Nephron progenitor cell (in vitro differentiated cells): ENCODE results near the gene RNF113B.

Source experiments
- DNase-seq: peaks from one replicate; pipeline ENCODE4 v3.0.0; 2021
- H3K27ac Mint-ChIP-seq: 2 replicates; pipeline ENCODE4 v1.8.0; 2021; ENCODE audit warnings: mild to moderate bottlenecking, moderate library complexity, mixed read lengths
- H3K27me3 Mint-ChIP-seq: 2 replicates; pipeline ENCODE4 v1.8.0; 2021; ENCODE audit warnings: mild to moderate bottlenecking, low read depth, mixed read lengths; ENCODE audit not compliant: poor library complexity
- H3K36me3 Mint-ChIP-seq: 2 replicates; pipeline ENCODE4 v1.8.0; 2021; ENCODE audit warnings: low read depth, mixed read lengths
- H3K4me1 Mint-ChIP-seq: 2 replicates; pipeline ENCODE4 v1.8.0; 2021; ENCODE audit warnings: mixed read lengths
- H3K4me3 Mint-ChIP-seq: 2 replicates; pipeline ENCODE4 v1.8.0; 2021; ENCODE audit warnings: mild to moderate bottlenecking, moderate library complexity, mixed read lengths
- H3K9me3 Mint-ChIP-seq: 2 replicates; pipeline ENCODE4 v1.8.0; 2021; ENCODE audit warnings: mild to moderate bottlenecking, moderate library complexity, mixed read lengths
- TF ChIP-seq, protein P1 (sequence below): fragments of 200-600 bp; sonication (generic); IDR thresholded peaks from 2 replicates; pipeline ENCODE4 v1.5.0; 2021; ENCODE audit warnings: antibody characterized with exemption

RNF113B gene

DNA sequence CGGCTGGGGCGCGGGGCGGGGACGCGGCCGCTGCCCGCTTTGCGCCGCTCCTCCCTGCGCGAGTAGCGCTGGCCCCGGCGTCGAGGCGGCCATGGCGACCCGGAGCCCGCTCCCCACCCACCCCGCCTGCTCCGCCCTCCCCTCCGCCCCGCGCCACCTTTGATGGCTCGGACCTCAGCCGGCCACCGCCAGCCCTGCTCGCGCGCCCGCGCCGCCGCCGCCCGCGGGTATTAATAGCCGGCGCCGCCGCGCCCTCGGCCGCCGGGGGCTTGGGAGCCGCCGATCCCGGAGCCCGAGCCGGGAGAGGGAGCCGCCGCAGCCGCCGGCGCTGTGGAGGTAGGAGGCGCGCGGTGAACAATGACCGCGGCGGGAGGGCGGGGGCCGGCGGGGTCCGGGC, 33.9 kb downstream of the RNF113B start:
- Mint-ChIP-seq H3K9me3 (no peaks in the 10 kb centered on the region), H3K27me3 (peaks cover 15% of the 10 kb centered on the region), H3K4me1 (peaks cover 47% of the 10 kb centered on the region), H3K27ac (no peak overlapping the region), H3K4me3 (no peak overlapping the region), H3K36me3 (peaks cover 6% of the 10 kb centered on the region)
- TF ChIP-seq, protein P1, sequence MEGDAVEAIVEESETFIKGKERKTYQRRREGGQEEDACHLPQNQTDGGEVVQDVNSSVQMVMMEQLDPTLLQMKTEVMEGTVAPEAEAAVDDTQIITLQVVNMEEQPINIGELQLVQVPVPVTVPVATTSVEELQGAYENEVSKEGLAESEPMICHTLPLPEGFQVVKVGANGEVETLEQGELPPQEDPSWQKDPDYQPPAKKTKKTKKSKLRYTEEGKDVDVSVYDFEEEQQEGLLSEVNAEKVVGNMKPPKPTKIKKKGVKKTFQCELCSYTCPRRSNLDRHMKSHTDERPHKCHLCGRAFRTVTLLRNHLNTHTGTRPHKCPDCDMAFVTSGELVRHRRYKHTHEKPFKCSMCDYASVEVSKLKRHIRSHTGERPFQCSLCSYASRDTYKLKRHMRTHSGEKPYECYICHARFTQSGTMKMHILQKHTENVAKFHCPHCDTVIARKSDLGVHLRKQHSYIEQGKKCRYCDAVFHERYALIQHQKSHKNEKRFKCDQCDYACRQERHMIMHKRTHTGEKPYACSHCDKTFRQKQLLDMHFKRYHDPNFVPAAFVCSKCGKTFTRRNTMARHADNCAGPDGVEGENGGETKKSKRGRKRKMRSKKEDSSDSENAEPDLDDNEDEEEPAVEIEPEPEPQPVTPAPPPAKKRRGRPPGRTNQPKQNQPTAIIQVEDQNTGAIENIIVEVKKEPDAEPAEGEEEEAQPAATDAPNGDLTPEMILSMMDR, result no peak
- peak; percentile 76 for DNase-seq

DNA sequence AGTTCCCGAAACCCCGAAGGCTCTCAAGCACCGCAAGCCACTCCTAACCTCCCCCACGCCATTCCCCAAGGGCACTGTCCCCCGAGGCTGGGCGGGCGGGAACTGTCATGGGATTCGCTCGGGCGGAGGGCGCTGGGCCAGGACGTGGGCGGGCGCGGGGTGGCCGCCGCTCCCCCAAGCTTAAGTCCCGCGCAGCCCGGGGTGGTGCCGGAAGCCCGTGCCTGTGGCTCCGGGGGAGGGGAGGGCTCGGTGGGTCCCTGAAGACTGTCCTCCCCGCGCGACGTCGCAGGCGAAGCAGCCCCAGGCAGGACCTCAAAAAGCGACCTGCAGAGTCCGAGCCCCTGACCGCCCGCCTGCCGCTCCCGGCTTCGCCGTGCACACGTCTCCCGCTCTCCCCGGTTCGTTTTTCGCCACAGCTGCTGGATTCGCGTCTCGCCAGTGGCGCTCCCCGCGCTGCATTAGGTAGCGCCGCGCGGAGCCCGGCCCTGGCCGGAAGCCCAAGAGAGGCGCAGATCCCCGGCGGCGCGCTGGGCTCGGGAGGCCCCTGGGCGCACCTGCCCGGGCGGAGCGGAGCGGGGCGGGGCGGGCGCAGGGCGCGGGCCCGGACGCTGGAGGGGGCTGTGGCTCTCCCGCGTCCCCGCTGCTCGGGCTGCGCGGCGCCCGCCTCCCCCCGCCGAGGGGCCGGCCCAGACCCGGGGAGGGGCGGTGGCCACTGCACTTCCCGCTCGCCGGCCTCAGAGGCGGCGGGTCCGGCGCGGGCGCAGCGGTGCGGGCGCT, 34.5 kb downstream of the RNF113B start, which contains the start of gene FARP1:
Gene FARP1 (plus strand): TSS at position 715 of the 777 bp plus-strand sequence. CDS start 70,149 bp downstream, outside the sequence.
- peaks cover 42% of the 10 kb centered on the region for H3K4me1 Mint-ChIP-seq
- peak; percentile 85 for DNase-seq
- H3K4me3 Mint-ChIP-seq, result peak within 1 kb of the TSS; percentile 89
- H3K27ac Mint-ChIP-seq, result peak within 1 kb of the TSS; percentile 78
- peaks cover 15% of the 10 kb centered on the region for H3K27me3 Mint-ChIP-seq
- TF ChIP-seq, protein P1, result no peak
- no peaks in the 10 kb centered on the region for H3K36me3 Mint-ChIP-seq
- H3K9me3 Mint-ChIP-seq, result no peaks in the 10 kb centered on the region

DNA sequence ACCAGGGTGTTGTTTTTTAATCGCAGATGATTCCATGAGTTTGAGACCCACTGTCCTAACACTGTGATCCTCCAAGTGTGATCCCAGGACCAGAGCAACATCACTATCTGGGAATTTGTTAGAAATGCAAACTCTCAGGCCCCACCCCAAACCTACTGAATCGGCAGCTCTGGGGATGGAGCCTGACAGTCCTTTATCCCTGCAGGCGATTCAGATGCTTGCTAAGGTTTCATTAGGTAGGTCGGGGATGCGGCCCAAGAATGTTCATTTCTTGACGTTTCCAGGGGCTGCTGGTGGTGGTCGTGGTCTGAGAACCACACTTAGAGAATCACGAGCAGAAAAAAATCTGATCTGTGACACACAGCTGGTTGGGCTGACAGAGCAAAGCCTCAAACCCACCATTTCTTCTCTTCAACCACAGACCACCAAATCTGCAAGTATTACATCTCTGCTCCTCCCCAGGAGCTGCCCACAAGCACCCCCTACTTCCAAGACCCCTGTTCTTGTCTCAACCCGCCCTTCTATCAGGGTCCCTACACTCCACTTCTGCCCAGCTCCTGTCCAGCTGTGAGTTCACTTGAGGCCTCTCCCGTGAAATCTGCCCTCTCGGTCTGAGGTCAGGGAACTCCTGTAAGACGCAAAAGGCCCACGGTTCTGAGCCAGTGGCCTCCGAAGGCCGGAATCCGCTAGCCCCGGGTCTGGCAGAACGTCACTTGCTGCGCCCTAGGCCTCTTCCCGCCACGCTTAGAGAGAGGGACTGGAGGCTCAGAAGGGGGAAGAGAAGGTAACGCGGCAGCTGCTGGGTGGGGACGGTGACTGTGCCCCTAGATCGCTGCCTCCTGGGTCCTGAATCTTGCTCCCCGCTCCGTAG, 35.3 kb downstream of the RNF113B start:
- Mint-ChIP-seq H3K27me3 (peaks cover 15% of the 10 kb centered on the region), H3K4me1 (peaks cover 33% of the 10 kb centered on the region), H3K36me3 (no peaks in the 10 kb centered on the region), H3K4me3 (peak overlapping the region; percentile 88), H3K27ac (no peak overlapping the region), H3K9me3 (no peaks in the 10 kb centered on the region)
- TF ChIP-seq, protein P1, result no peak
- DNase-seq, result peak; percentile 35

DNA sequence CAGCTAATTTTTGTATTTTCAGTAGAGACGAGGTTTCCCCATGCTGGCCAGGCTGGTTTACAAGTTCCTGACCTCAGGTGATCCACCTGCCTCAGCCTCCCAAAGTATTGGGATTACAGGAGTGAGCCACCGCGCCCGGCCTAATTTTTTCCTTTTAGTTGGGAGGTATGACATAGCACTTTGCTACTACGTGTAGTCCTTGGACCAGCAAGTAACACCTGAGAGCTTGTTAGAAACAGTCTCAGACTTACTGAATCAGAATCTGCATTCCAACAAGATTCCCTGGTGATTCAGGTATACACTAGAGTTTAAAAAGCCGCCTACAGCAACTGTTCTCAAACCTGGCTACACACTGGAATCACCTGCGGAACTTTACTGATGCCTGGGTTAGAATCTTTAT, 36.0 kb downstream of the RNF113B start:
- DNase-seq, result no peak
- H3K4me1 Mint-ChIP-seq, result peaks cover 27% of the 10 kb centered on the region
- no peaks in the 10 kb centered on the region for H3K9me3 Mint-ChIP-seq
- no peak overlapping the region for H3K27ac Mint-ChIP-seq
- TF ChIP-seq, protein P1, result no peak
- H3K27me3 Mint-ChIP-seq, result peaks cover 20% of the 10 kb centered on the region
- H3K4me3 Mint-ChIP-seq, result no peak overlapping the region
- no peaks in the 10 kb centered on the region for H3K36me3 Mint-ChIP-seq

DNA sequence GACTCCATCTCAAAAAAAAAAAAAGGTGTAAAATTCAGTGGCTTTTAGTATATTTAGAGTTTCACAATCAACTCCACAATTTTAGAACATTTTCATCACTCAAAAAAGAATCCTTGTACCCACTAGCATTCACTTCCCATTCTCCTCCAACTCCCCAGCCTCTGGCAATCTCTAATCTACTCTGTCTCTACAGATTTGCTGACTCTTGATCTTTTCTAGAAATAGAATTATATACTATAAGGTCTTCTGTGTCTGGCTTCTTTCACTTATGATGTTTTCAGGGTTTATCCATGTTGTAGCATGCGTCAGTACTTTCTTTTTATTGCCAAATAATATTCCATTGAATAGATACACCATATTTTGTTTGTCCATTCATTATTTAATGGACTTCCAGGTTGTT, 42.2 kb downstream of the RNF113B start:
- H3K9me3 Mint-ChIP-seq, result no peaks in the 10 kb centered on the region
- DNase-seq, result no peak
- H3K4me3 Mint-ChIP-seq, result no peak overlapping the region
- no peaks in the 10 kb centered on the region for H3K36me3 Mint-ChIP-seq
- H3K4me1 Mint-ChIP-seq, result peaks cover 6% of the 10 kb centered on the region
- H3K27me3 Mint-ChIP-seq, result peaks cover 20% of the 10 kb centered on the region
- no peak overlapping the region for H3K27ac Mint-ChIP-seq
- TF ChIP-seq, protein P1, result no peak
